GM10248 (cell line): ENCODE measurements around the gene SUSD3.

Experiments
- CTCF ChIA-PET: fragments of 300-600 bp; sonication (Branson Sonifier 250); formaldehyde crosslinking; extraction: SDS; loops from one replicate; lab custom pipeline; 2021; ENCODE audit warnings: antibody characterized with exemption; lab: Yijun Ruan, JAX
- POLR2A ChIA-PET: fragments of 350-650 bp; sonication (Branson Sonifier 250); formaldehyde crosslinking; extraction: SDS; loops from one replicate; lab custom pipeline; 2020; ENCODE audit warnings: antibody characterized with exemption; lab: Yijun Ruan, JAX
- DNase-seq: peaks from one replicate; pipeline ENCODE4 v3.0.0; 2012; ENCODE audit errors: extremely low spot score
- CTCF ChIP-seq: IDR thresholded peaks from 2 replicates; pipeline ENCODE4 v1.5.1; 2012; ENCODE audit warnings: mild to moderate bottlenecking, low read depth; ENCODE audit errors: extremely low read depth, missing control alignments, control extremely low read depth

SUSD3 gene

DNA sequence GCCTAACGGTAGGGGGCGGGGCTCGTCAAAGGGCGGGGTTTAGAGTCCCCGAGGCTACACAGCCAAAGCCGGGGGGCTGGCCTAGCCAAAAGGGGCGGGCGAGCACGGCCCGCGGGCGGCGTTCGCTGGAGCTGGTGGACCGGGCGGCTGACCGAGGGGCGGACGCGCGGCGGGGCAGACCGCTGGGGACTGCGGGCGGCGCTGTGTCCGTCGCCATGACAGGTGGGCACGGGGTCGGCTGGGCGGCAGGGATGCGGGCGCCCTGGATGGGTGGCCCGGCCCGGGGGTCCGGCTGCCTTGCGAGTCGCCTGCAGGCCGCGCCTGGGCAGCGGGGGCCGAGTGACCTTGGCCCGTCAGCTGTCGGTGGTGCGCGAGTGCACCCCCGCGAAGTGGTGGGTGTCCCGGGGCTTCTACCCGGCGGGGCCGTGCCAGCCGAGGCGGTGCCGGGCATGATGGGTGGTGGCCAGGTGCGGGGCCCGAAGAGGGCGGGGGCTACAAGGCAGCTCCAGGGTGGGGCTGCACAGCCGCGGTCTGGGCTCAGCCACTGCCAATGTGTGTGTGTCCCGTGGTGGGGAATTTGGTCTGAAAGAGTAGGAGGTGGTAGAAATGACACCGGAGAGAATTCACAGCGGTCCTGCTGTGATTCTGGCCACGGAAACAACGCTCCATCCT lies 37.8 kb downstream of the SUSD3 start, which contains the start of gene CARD19:
Gene CARD19 (plus strand): TSS at position 87 of the 672 bp plus-strand sequence. CDS start 129 bp downstream, at position 216.
- POLR2A ChIA-PET, result interaction anchor here (0.6 kb wide), 1 partner anchor 333 kb away, joined by 3 read pairs; no protein-coding TSS in a partner anchor
- no peak for DNase-seq
- TF ChIP-seq CTCF, result no peak
- CTCF ChIA-PET, result interaction anchor here (1.0 to 5.7 kb wide), 3 partner anchors 12 to 470 kb away, joined by 3 to 51 read pairs (median 5); partner anchors contain the start of gene NINJ1

GRCh38 chr9:93096811-93097382 lies 38.4 kb downstream of the SUSD3 start:
- no peak for TF ChIP-seq CTCF
- POLR2A ChIA-PET, result interaction anchor here (0.6 kb wide), 1 partner anchor 333 kb away, joined by 3 read pairs; no protein-coding TSS in a partner anchor
- DNase-seq, result no peak
- CTCF ChIA-PET, result interaction anchor here (1.2 to 5.7 kb wide), 3 partner anchors 11 to 469 kb away, joined by 4 to 51 read pairs (median 5); no protein-coding TSS in a partner anchor

DNA sequence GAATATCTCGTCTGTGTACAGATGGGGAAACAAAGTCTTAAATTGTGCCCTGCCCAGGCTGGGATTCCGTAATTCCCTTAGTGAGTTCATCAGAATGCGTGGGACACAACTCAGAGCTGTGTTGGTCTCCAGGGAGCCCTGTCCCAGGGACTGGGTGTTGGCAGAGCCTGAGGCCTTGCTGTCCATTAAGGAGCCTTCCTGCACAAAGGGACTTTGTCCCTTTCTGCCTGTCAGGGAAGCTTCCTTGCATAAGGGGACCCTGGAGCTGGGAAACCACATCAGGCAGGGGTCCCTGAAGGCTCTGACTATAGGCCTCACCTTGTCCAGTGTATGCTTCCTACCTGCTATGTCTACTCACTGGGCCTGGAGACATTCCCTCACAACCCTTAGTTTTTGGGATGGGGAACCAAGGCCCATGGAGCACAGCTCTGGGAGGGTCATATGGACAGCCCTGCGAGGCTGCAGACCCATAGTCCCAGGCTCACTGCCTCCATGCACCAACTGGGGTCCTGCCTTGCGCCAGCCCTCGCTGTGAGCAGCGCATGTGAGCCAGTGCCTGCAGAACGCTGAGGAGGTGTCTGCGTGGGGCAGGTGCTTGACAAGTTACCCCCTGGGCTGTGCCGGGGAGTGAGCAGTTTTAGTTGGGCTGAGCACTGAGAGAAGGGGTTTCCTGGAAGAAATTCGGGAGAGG lies 39.2 kb downstream of the SUSD3 start:
- TF ChIP-seq CTCF, result no peak
- CTCF ChIA-PET, result interaction anchor here (1.8 to 5.7 kb wide), 2 partner anchors 10 to 22 kb away, joined by 4 to 51 read pairs; no protein-coding TSS in a partner anchor
- POLR2A ChIA-PET, result no interaction called here
- no peak for DNase-seq

DNA sequence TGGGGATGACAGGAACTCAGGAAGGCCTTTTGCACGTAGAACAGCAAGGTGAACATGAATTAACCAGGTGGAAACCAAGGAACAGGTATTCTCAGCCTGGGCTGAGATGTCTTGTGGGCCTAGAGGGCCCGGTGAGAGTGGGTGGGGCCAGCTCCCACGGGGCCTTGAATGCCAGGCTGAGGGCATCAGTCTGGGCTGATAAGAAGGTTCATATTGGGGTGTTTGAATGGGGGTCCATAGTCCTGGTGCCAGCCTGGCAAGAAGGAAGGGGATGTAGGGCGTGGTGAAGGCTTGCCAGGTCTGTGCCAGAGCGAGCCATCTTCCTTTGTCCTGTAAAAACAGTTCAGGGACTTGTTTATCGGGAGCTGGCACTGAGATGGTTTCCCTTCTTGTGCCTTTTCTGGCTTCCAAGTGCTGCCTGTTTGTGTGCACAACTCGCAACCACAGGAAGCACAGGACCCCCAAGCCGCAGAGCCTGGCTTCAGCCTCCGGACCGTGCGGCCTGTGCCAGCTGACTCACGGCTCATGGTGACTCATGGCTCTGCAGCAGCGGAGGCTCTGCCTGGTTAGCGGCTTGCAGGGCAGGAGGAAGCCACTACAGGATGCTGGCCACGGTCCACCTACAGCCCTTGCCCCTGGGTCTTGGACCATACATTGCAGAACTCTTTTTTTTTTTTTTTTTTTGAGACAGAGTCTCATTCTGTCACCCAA lies 39.9 kb downstream of the SUSD3 start:
- CTCF ChIA-PET, result interaction anchor here (1.8 to 5.7 kb wide), 2 partner anchors 10 to 22 kb away, joined by 4 to 51 read pairs; no protein-coding TSS in a partner anchor
- no peak for DNase-seq
- TF ChIP-seq CTCF, result no peak

DNA sequence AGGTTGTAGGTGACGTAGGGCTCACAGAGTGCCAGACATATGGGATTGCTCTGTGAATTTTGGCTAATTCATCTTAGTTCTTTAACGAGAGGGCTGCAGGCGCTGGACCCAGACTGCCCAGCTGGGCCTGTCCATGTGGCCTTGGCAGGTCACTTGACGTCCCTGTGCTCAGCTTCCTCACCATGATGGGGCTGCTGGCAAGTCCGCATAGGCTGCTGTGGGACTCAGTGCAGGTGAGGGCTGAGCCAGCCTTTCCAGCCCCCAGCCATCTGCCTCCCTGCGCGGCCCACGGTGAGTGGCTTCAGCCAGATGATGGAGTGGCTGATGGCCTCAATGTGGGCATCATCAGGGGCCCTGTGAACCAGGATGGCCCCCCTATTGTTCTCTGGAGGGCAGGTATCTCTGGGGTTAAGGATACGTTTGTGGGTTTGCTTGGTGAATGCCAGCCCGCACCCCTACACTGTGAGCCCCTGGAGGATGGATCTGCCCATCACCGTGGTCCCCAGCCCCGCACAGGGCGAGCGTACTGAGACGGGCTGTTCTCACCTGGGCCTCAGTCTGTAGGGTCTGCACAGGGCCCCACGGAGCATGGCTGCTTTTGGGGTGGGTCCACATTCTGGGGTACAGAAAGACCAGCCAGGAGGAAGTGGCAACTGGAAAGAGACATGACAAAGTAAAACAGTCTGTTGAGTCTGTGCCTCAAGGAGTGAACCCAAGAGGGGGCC lies 41.2 kb downstream of the SUSD3 start:
- CTCF ChIA-PET, result interaction anchor here (5.7 kb wide), 1 partner anchor 8 kb away, joined by 51 read pairs; no protein-coding TSS in a partner anchor
- POLR2A ChIA-PET, result no interaction called here

More for the DNA sequence above, 39.9 kb downstream of the SUSD3 start:
- POLR2A ChIA-PET, result no interaction called here

More for the DNA sequence above, 41.2 kb downstream of the SUSD3 start:
- no peak for TF ChIP-seq CTCF
- DNase-seq, result no peak
